Panc1 (cell line): ENCODE data around the gene PRKAR2B. TPM values are rescaled to one million over a fixed set of nuclear protein-coding genes. Genes with fewer than 3 reads are reported as not detected.
A peak's percentile ranks its signal among the peaks of the same experiment; 100 is the strongest.

Experiments used
- ATAC-seq: fragments of 200-7000 bp; cut with Tn5 transposase; 2 replicates; pipeline ENCODE4 v1.9.1; 2020; ENCODE audit warnings: mild to moderate bottlenecking, moderate library complexity
- BruUV-seq: library from RNA; stranded (reverse); fragments of 400-500 nt; replicated peaks from 2 replicates; lab custom pipeline; 2021; lab: Mats Ljungman, UMichigan
- CTCF ChIA-PET: fragments of 300-600 bp; sonication (Branson Sonifier 250); formaldehyde crosslinking; loops from one replicate; lab custom pipeline; 2022; ENCODE audit warnings: antibody characterized with exemption; lab: Charles Lee
- POLR2A ChIA-PET: fragments of 300-600 bp; sonication (Branson Sonifier 250); formaldehyde crosslinking; loops from one replicate; lab custom pipeline; 2022; ENCODE audit warnings: antibody characterized with exemption; lab: Charles Lee
- DNase-seq: peaks from one replicate; pipeline ENCODE4 v3.0.0-alpha.2; 2010; ENCODE audit warnings: low read depth, low spot score
- H3K27ac ChIP-seq: 2 replicates; pipeline ENCODE4 v1.5.1; 2011; ENCODE audit warnings: mild to moderate bottlenecking, low read length, inconsistent platforms
- H3K27me3 ChIP-seq: fragments of 200-500 bp; sonication (Bioruptor generic); 2 replicates; pipeline ENCODE4 v1.6.0; 2014; ENCODE audit warnings: low read length, inconsistent platforms; ENCODE audit not compliant: control insufficient read depth, insufficient read depth
- H3K36me3 ChIP-seq: fragments of 200-500 bp; sonication (Bioruptor generic); 2 replicates; pipeline ENCODE4 v1.5.1; 2014; ENCODE audit warnings: inconsistent platforms, mild to moderate bottlenecking, low read length, moderate library complexity; ENCODE audit not compliant: control insufficient read depth, insufficient read depth
- H3K4me1 ChIP-seq: 2 replicates; pipeline ENCODE4 v1.5.1; 2011; ENCODE audit warnings: inconsistent platforms, mild to moderate bottlenecking, low read length, moderate library complexity; ENCODE audit not compliant: control insufficient read depth, insufficient read depth
- H3K4me3 ChIP-seq, 2 experiments: 2 replicates each; pipeline ENCODE4 v1.5.1; 2011 to 2012; ENCODE audit warnings: low read depth in 2 of 2, low read length in 2 of 2, mild to moderate bottlenecking in 2 of 2, inconsistent platforms in 1 of 2, moderate library complexity in 1 of 2
- H3K9me3 ChIP-seq: fragments of 200-500 bp; sonication (Bioruptor generic); 2 replicates; pipeline ENCODE4 v1.5.1; 2014; ENCODE audit warnings: low read depth, mild to moderate bottlenecking, inconsistent platforms, low read length, moderate library complexity; ENCODE audit not compliant: control insufficient read depth, insufficient read depth
- CTCF ChIP-seq: fragments of 450-650 bp; IDR thresholded peaks from 2 replicates; pipeline ENCODE4 v1.5.1; 2017; ENCODE audit warnings: mild to moderate bottlenecking
- POLR2AphosphoS5 ChIP-seq: IDR thresholded peaks from 2 replicates; pipeline ENCODE4 v1.6.1; 2012; ENCODE audit warnings: mild to moderate bottlenecking, low read depth, low read length, moderate library complexity
- SIN3A ChIP-seq: IDR thresholded peaks from 2 replicates; pipeline ENCODE4 v1.6.1; 2012; ENCODE audit warnings: low read depth, mild to moderate bottlenecking, low read length, moderate library complexity, borderline replicate concordance; ENCODE audit not compliant: insufficient read depth
- TCF7L2 ChIP-seq: IDR thresholded peaks from 2 replicates; pipeline ENCODE4 v1.6.1; 2011; ENCODE audit warnings: mild to moderate bottlenecking, low read depth, low read length, inconsistent platforms
- in situ Hi-C: cut with HindIII; loops from 2 replicates; pipeline ENCODE4 v1.10.0; 2016; ENCODE audit warnings: low sequenced_read_pairs, low pct_unique_long_range_greater_than_20kb
- intact Hi-C: fragments of 100-400 bp; cut with micrococcal nuclease; formaldehyde crosslinking; loops from one replicate; pipeline ENCODE4 v1.10.0; 2022; ENCODE audit not compliant: unreplicated experiment
- total RNA-seq: library from RNA; stranded (reverse); gene quantifications from one replicate; pipeline ENCODE4 v1.2.1, GENCODE V29; 2021; ENCODE audit not compliant: unreplicated experiment
- TF ChIP-seq, protein P1 (sequence below), 2 experiments: IDR thresholded peaks; 2 replicates each; pipeline ENCODE4 v1.6.1; 2011 to 2012; ENCODE audit warnings: low read depth in 2 of 2, control low read depth in 1 of 2, low read length in 1 of 2, mild to moderate bottlenecking in 1 of 2, moderate library complexity in 1 of 2; ENCODE audit not compliant: insufficient read depth in 1 of 2

PRKAR2B gene
- total RNA-seq, 1 experiment from 2014 or later, result 0.51 TPM

DNA sequence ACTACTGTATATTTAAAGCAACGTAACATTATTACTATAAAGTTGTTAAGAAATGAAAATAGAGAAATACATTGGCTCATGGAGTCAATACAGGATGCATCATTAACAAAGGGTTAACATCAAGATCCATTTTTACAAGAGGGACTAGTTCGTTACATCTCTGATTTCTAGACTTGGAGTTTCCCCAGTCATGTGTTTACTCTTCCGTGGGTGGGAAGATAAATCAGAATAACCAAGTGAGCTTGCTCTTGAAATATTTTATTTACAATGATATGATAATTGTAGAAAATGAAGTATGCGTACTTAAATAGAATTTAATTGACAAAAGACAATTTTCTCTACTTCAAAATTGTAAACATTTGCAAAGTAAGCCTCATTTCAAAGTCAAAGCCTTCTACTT is 1.0 kb upstream of the PRKAR2B start:
- Histone ChIP-seq H3K27ac (no peak overlapping the region), H3K4me1 (peaks cover 5% of the 10 kb centered on the region; the same call in 1 of the 2 replicates), H3K36me3 (no peaks in the 10 kb centered on the region), H3K4me3 (no peak overlapping the region), H3K9me3 (no peaks in the 10 kb centered on the region), H3K27me3 (peaks cover 27% of the 10 kb centered on the region)
- intact Hi-C loops (no loop called here), in situ Hi-C loops (no loop called here)
- TF ChIP-seq TCF7L2, result no peak
- no peak for TF ChIP-seq POLR2AphosphoS5
- TF ChIP-seq, protein P1, sequence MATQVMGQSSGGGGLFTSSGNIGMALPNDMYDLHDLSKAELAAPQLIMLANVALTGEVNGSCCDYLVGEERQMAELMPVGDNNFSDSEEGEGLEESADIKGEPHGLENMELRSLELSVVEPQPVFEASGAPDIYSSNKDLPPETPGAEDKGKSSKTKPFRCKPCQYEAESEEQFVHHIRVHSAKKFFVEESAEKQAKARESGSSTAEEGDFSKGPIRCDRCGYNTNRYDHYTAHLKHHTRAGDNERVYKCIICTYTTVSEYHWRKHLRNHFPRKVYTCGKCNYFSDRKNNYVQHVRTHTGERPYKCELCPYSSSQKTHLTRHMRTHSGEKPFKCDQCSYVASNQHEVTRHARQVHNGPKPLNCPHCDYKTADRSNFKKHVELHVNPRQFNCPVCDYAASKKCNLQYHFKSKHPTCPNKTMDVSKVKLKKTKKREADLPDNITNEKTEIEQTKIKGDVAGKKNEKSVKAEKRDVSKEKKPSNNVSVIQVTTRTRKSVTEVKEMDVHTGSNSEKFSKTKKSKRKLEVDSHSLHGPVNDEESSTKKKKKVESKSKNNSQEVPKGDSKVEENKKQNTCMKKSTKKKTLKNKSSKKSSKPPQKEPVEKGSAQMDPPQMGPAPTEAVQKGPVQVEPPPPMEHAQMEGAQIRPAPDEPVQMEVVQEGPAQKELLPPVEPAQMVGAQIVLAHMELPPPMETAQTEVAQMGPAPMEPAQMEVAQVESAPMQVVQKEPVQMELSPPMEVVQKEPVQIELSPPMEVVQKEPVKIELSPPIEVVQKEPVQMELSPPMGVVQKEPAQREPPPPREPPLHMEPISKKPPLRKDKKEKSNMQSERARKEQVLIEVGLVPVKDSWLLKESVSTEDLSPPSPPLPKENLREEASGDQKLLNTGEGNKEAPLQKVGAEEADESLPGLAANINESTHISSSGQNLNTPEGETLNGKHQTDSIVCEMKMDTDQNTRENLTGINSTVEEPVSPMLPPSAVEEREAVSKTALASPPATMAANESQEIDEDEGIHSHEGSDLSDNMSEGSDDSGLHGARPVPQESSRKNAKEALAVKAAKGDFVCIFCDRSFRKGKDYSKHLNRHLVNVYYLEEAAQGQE (IDR thresholded peaks at IDR 0.05; ENCODE audit: insufficient read depth in 1 of 2, low read depth in 2 of 2, low read length in 1 of 2), result no peak
- no peak for TF ChIP-seq CTCF
- no peak for TF ChIP-seq SIN3A
- DNase-seq, result no peak
- ATAC-seq, result no peak
- BruUV-seq, result no TSS peak
- ChIA-PET CTCF (no interaction called here), POLR2A (no interaction called here)

GRCh38 chr7:107043921-107044346 is 571 bp upstream of the PRKAR2B start:
- Histone ChIP-seq H3K27me3 (peaks cover 27% of the 10 kb centered on the region), H3K36me3 (no peaks in the 10 kb centered on the region), H3K4me3 (peak overlapping the region; percentile 44 to 51), H3K9me3 (no peaks in the 10 kb centered on the region), H3K4me1 (peaks cover 5% of the 10 kb centered on the region; the same call in 1 of the 2 replicates), H3K27ac (no peak overlapping the region)
- DNase-seq, result no peak
- ChIA-PET CTCF (no interaction called here), POLR2A (no interaction called here)
- intact Hi-C loops (no loop called here), in situ Hi-C loops (no loop called here)
- ATAC-seq, result no peak
- TF ChIP-seq POLR2AphosphoS5 (no peak), TCF7L2 (no peak), SIN3A (no peak), CTCF (no peak)
- TF ChIP-seq, protein P1 (IDR thresholded peaks at IDR 0.05; ENCODE audit: insufficient read depth in 1 of 2, low read depth in 2 of 2, low read length in 1 of 2), result no peak
- no TSS peak for BruUV-seq
